HepG2 (cell line): Measurements from ENCODE around the gene SPATA13. TPM values are rescaled to one million over a fixed set of nuclear protein-coding genes. Genes with fewer than 3 reads are reported as not detected.

Source experiments
- ATF7-NPFF ChIP-seq: sonication (generic); formaldehyde crosslinking; IDR thresholded peaks from 2 replicates; pipeline ENCODE4 v1.8.1; 2023; ENCODE audit warnings: mild to moderate bottlenecking, low read depth, missing genetic modification reagents, moderate library complexity
- CBX1 ChIP-seq: IDR thresholded peaks from one replicate; pipeline ENCODE4 v1.6.1; 2016; ENCODE audit warnings: antibody characterized with exemption, low read depth
- CREB1 ChIP-seq, 2 experiments: fragments of 450-650 bp in 1 of 2; IDR thresholded peaks; 2 replicates each; pipeline ENCODE4 v1.6.1; 2016 to 2017; ENCODE audit warnings: control low read depth in 1 of 2, mild to moderate bottlenecking in 1 of 2, missing compliant biosample characterization in 1 of 2, missing genetic modification characterization in 1 of 2
- ELF3 ChIP-seq: IDR thresholded peaks from 2 replicates; pipeline ENCODE4 v1.6.1; 2016; ENCODE audit warnings: missing genetic modification reagents, missing compliant biosample characterization
- FOXA1 ChIP-seq, 2 experiments: fragments of 450-650 bp in 1 of 2; sonication (generic) in 1 of 2; formaldehyde crosslinking in 1 of 2; IDR thresholded peaks; 2 replicates each; pipeline versions ENCODE4 v1.4.0 to v1.6.1; 2016 to 2020; ENCODE audit warnings: missing genetic modification reagents in 1 of 2
- KDM6A ChIP-seq: IDR thresholded peaks from 2 replicates; pipeline ENCODE4 v1.6.1; 2016; ENCODE audit warnings: low read depth
- KLF12 ChIP-seq: sonication (generic); formaldehyde crosslinking; IDR thresholded peaks from 2 replicates; pipeline ENCODE4 v1.4.0; 2020; ENCODE audit warnings: missing genetic modification reagents, borderline replicate concordance
- MEF2D ChIP-seq: sonication (generic); formaldehyde crosslinking; IDR thresholded peaks from 2 replicates; pipeline ENCODE4 v1.5.1; 2020; ENCODE audit warnings: mild to moderate bottlenecking, missing genetic modification reagents
- SNRNP70 ChIP-seq: fragments of 200-400 bp; formaldehyde crosslinking; IDR thresholded peaks from 2 replicates; pipeline ENCODE4 v1.6.1; 2017; ENCODE audit warnings: mild to moderate bottlenecking, low read depth, low read length, moderate library complexity
- TAF1 ChIP-seq: sonication (generic); formaldehyde crosslinking; IDR thresholded peaks from 2 replicates; pipeline ENCODE4 v1.4.0; 2020; ENCODE audit warnings: missing genetic modification reagents
- TEAD3 ChIP-seq: optimal IDR thresholded peaks from 2 replicates; pipeline ENCODE3; 2016; ENCODE audit warnings: borderline replicate concordance
- ZNF549 ChIP-seq: sonication (generic); formaldehyde crosslinking; IDR thresholded peaks from 2 replicates; pipeline ENCODE4 v1.5.0; 2020; ENCODE audit warnings: missing genetic modification reagents
- ZNF749 ChIP-seq: sonication (generic); formaldehyde crosslinking; IDR thresholded peaks from 2 replicates; pipeline ENCODE4 v1.8.0; 2022; ENCODE audit warnings: mild to moderate bottlenecking, missing genetic modification reagents, moderate library complexity, borderline replicate concordance
- ZNF780A ChIP-seq: sonication (generic); formaldehyde crosslinking; IDR thresholded peaks from 2 replicates; pipeline ENCODE4 v1.8.0; 2022; ENCODE audit warnings: mild to moderate bottlenecking, missing genetic modification reagents, moderate library complexity
- ZSCAN20 ChIP-seq: sonication (generic); formaldehyde crosslinking; IDR thresholded peaks from 2 replicates; pipeline ENCODE4 v1.4.0; 2020; ENCODE audit warnings: missing genetic modification reagents, mild to moderate bottlenecking, borderline replicate concordance
- polyA plus RNA-seq, 8 experiments: library from polyadenylated mRNA; depleted of rRNA in 3 of 8; stranded (reverse) in 7 of 8; unstranded in 1 of 8; fragments of >200 nt; fragmentation: Illumina TruSeq in 4 of 8; extraction: Trizol in 4 of 8; gene quantifications; 2 replicates each; pipeline versions ENCODE4 v1.2.1 to v1.2.3, GENCODE V29; 2011 to 2016; ENCODE audit warnings: low read depth in 4 of 8, missing spikeins in 1 of 8, mixed read lengths in 1 of 8; ENCODE audit not compliant: insufficient read depth in 1 of 8
- total RNA-seq, 5 experiments: library from RNA; depleted of rRNA; stranded (reverse); fragments of >200 nt; fragmentation: Illumina TruSeq; extraction: Trizol; gene quantifications; 2 replicates each; pipeline ENCODE4 v1.2.3, GENCODE V29; 2016; ENCODE audit warnings: low read depth in 1 of 5
- TF ChIP-seq, protein P1 (sequence below): sonication (generic); formaldehyde crosslinking; IDR thresholded peaks from 2 replicates; pipeline ENCODE4 v1.8.0; 2022; ENCODE audit warnings: mild to moderate bottlenecking, missing genetic modification reagents, moderate library complexity
- TF ChIP-seq, protein P2 (sequence below): sonication (generic); formaldehyde crosslinking; IDR thresholded peaks from 2 replicates; pipeline ENCODE4 v1.4.0; 2020; ENCODE audit warnings: missing genetic modification reagents, borderline replicate concordance
- TF ChIP-seq, protein P3 (sequence below): sonication (generic); formaldehyde crosslinking; IDR thresholded peaks from 2 replicates; pipeline ENCODE4 v1.8.1; 2022; ENCODE audit warnings: mild to moderate bottlenecking, missing genetic modification reagents
- TF ChIP-seq, protein P4 (sequence below): sonication (generic); formaldehyde crosslinking; IDR thresholded peaks from 2 replicates; pipeline ENCODE4 v1.5.0; 2020; ENCODE audit warnings: missing genetic modification reagents

SPATA13 gene
- total and polyA plus RNA-seq, 2 of the 13 experiments (the other 11 are each of a cell fraction or from before 2014, with no cell fraction given) = 11.3 to 14.2 TPM

DNA sequence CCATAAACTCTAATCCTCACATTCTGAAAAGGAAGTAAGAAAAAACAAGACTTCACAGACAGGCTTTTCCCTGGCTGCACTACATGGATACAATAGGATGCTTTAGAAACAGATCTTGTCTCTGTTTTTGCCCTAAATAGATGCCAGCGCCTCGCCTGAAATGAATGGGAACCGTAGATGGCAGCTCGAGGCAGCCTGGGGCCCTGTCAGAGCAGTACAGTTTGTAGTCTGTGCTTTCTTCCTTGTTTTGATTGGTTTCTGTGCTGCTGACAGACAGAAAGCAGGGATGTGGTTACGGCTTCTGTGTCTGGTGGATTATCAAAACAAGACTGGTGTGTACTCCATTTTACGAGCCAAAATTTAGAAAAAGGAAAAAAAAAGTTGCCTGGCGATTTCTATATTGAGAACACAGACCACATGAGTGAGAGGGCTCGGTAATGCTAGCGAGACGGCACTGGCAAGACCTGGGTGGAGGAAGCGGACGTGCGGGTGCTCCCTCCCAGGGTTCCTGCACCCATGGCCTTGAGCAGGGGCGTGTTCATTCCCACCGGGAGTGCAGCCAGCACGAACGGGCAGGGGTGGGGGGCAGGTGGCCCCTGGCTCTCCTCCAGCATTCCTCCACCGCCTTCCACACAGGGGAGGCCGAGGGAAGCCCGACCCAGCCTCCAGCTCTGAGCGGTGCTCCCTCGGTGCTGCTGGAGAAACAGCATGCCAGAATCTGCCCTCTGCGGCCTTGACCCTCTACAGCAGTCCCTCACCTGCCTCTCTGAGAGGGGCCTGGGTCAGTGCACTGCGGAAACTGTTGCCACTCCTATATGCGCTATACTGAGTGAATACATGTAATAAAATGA, 111.3 kb downstream of the SPATA13 start (continued):
- TF ChIP-seq, protein P1, sequence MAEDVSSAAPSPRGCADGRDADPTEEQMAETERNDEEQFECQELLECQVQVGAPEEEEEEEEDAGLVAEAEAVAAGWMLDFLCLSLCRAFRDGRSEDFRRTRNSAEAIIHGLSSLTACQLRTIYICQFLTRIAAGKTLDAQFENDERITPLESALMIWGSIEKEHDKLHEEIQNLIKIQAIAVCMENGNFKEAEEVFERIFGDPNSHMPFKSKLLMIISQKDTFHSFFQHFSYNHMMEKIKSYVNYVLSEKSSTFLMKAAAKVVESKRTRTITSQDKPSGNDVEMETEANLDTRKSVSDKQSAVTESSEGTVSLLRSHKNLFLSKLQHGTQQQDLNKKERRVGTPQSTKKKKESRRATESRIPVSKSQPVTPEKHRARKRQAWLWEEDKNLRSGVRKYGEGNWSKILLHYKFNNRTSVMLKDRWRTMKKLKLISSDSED (CRISPR knock-in tag) = no peak
- TF ChIP-seq TEAD3 (CRISPR knock-in tag) = peak; percentile 91
- no peak for TF ChIP-seq CREB1 (IDR thresholded peaks at IDR 0.05)
- TF ChIP-seq CREB1 (CRISPR knock-in tag; IDR thresholded peaks at IDR 0.05) = no peak
- TF ChIP-seq KLF12 (CRISPR knock-in tag) = 0 out of 2 replicates have a peak, but pooled peaks have one; percentile 31
- no peak for TF ChIP-seq ZNF749
- TF ChIP-seq ATF7-NPFF = peak; percentile 39; the same call in 1 of the 2 replicates
- TF ChIP-seq, protein P2, sequence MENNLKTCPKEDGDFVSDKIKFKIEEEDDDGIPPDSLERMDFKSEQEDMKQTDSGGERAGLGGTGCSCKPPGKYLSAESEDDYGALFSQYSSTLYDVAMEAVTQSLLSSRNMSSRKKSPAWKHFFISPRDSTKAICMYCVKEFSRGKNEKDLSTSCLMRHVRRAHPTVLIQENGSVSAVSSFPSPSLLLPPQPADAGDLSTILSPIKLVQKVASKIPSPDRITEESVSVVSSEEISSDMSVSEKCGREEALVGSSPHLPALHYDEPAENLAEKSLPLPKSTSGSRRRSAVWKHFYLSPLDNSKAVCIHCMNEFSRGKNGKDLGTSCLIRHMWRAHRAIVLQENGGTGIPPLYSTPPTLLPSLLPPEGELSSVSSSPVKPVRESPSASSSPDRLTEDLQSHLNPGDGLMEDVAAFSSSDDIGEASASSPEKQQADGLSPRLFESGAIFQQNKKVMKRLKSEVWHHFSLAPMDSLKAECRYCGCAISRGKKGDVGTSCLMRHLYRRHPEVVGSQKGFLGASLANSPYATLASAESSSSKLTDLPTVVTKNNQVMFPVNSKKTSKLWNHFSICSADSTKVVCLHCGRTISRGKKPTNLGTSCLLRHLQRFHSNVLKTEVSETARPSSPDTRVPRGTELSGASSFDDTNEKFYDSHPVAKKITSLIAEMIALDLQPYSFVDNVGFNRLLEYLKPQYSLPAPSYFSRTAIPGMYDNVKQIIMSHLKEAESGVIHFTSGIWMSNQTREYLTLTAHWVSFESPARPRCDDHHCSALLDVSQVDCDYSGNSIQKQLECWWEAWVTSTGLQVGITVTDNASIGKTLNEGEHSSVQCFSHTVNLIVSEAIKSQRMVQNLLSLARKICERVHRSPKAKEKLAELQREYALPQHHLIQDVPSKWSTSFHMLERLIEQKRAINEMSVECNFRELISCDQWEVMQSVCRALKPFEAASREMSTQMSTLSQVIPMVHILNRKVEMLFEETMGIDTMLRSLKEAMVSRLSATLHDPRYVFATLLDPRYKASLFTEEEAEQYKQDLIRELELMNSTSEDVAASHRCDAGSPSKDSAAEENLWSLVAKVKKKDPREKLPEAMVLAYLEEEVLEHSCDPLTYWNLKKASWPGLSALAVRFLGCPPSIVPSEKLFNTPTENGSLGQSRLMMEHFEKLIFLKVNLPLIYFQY (CRISPR knock-in tag) = peak; percentile 40; the same call in 1 of the 2 replicates
- TF ChIP-seq KDM6A (CRISPR knock-in tag) = no peak
- TF ChIP-seq, protein P3, sequence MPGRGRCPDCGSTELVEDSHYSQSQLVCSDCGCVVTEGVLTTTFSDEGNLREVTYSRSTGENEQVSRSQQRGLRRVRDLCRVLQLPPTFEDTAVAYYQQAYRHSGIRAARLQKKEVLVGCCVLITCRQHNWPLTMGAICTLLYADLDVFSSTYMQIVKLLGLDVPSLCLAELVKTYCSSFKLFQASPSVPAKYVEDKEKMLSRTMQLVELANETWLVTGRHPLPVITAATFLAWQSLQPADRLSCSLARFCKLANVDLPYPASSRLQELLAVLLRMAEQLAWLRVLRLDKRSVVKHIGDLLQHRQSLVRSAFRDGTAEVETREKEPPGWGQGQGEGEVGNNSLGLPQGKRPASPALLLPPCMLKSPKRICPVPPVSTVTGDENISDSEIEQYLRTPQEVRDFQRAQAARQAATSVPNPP (CRISPR knock-in tag) = 0 out of 2 replicates have a peak, but pooled peaks have one; percentile 42
- peak; percentile 81 for TF ChIP-seq CBX1
- no peak for TF ChIP-seq TAF1 (CRISPR knock-in tag)
- TF ChIP-seq ELF3 (CRISPR knock-in tag) = peak; percentile 83
- TF ChIP-seq ZNF780A (CRISPR knock-in tag) = no peak
- TF ChIP-seq, protein P4, sequence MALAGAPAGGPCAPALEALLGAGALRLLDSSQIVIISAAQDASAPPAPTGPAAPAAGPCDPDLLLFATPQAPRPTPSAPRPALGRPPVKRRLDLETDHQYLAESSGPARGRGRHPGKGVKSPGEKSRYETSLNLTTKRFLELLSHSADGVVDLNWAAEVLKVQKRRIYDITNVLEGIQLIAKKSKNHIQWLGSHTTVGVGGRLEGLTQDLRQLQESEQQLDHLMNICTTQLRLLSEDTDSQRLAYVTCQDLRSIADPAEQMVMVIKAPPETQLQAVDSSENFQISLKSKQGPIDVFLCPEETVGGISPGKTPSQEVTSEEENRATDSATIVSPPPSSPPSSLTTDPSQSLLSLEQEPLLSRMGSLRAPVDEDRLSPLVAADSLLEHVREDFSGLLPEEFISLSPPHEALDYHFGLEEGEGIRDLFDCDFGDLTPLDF (CRISPR knock-in tag) = no peak
- no peak for TF ChIP-seq FOXA1 (IDR thresholded peaks at IDR 0.05)
- no peak for TF ChIP-seq FOXA1 (CRISPR knock-in tag; IDR thresholded peaks at IDR 0.05)
- TF ChIP-seq ZSCAN20 (CRISPR knock-in tag) = no peak
- peak; percentile 58; the same call in 1 of the 2 replicates for TF ChIP-seq MEF2D (CRISPR knock-in tag)
- no peak for TF ChIP-seq SNRNP70
- TF ChIP-seq ZNF549 = no peak
